Small intestine (tissue), 7 donors: ENCODE measurements around the gene SAMD11. TPM values are rescaled to one million over a fixed set of nuclear protein-coding genes. Genes with fewer than 3 reads are reported as not detected.

Experiments used
- DNase-seq, 2 donors: peaks; one replicate each; pipeline versions ENCODE4 v3.0.0 to v3.0.0-alpha.2; 2013
- FAIRE-seq: peaks from 2 replicates; lab custom pipeline; 2012; peaks lifted over from hg19 to GRCh38; lab: Jason Lieb, UNC
- H3K27ac ChIP-seq, 3 donors: one replicate each; pipeline ENCODE4 v1.5.1; 2013; ENCODE audit warnings: low read length in 2 of 3, mild to moderate bottlenecking in 2 of 3, control low read depth in 1 of 3, inconsistent platforms in 1 of 3, low read depth in 1 of 3, moderate library complexity in 1 of 3
- H3K27me3 ChIP-seq, 3 donors: one replicate each; pipeline ENCODE4 v1.6.1; 2013; ENCODE audit warnings: low read length in 3 of 3, inconsistent platforms in 1 of 3; ENCODE audit not compliant: control insufficient read depth in 3 of 3, insufficient read depth in 3 of 3
- H3K36me3 ChIP-seq, 3 donors: one replicate each; pipeline ENCODE4 v1.6.1; 2013; ENCODE audit warnings: low read length in 3 of 3, inconsistent platforms in 1 of 3, low read depth in 1 of 3, mild to moderate bottlenecking in 1 of 3, moderate library complexity in 1 of 3; ENCODE audit not compliant: control insufficient read depth in 3 of 3, insufficient read depth in 2 of 3
- H3K4me1 ChIP-seq, 3 donors: one replicate each; pipeline ENCODE4 v1.6.1; 2013; ENCODE audit warnings: low read length in 2 of 3, inconsistent platforms in 1 of 3, low read depth in 1 of 3, mild to moderate bottlenecking in 1 of 3, moderate library complexity in 1 of 3; ENCODE audit not compliant: control insufficient read depth in 3 of 3, insufficient read depth in 2 of 3
- H3K4me3 ChIP-seq, 3 donors: one replicate each; pipeline ENCODE4 v1.5.1; 2013; ENCODE audit warnings: low read length in 3 of 3, control low read depth in 1 of 3, inconsistent platforms in 1 of 3, low read depth in 1 of 3, mild to moderate bottlenecking in 1 of 3, moderate library complexity in 1 of 3
- H3K9me3 ChIP-seq, 2 donors: one replicate each; pipeline ENCODE4 v1.6.1; 2013; ENCODE audit warnings: low read depth in 1 of 2, low read length in 1 of 2; ENCODE audit not compliant: control insufficient read depth in 2 of 2, insufficient read depth in 1 of 2
- WGBS, 3 donors: extraction: QIAGEN DNeasy Blood & Tissue Kit; methylation state at CpG; one replicate each; pipeline ENCODE4 v1.1.7; 2013; 5-methylcytosine and 5-hydroxymethylcytosine counted together
- polyA plus RNA-seq, 4 donors: library from polyadenylated mRNA; stranded (reverse) in 3 of 4; unstranded in 1 of 4; fragments of 200-250 nt in 3 of 4; fragments of 120-200 nt in 1 of 4; gene quantifications; one replicate each; pipeline versions ENCODE4 v1.2.1 to v1.2.3, GENCODE V29; 2013
- donor health status: healthy with polysubstance abuse.
- donor health status: control.
- donor health status: control.
- donor health status: Bipolar disorder and iron deficiency.
- donor health status: healthy.

SAMD11 gene
- polyA plus RNA-seq, 4 donors: 0.89 to 13.6 (median 6.8) TPM

GRCh38 chr1:950268-950667 is 26.5 kb downstream of the SAMD11 start:
- H3K27ac ChIP-seq: no peak overlapping the region
- no peak for DNase-seq
- H3K36me3 ChIP-seq: peaks cover 5 to 100% (median 22%) of the 10 kb centered on the region in 3 donors
- FAIRE-seq: no peak
- WGBS, 3 donors: 82 to 94% (median 93%) methylated on average over 9 of the region's 9 CpGs
- H3K4me3 ChIP-seq: no peak overlapping the region
- H3K9me3 ChIP-seq: no peaks in the 10 kb centered on the region
- no peaks in the 10 kb centered on the region for H3K27me3 ChIP-seq
- no peaks in the 10 kb centered on the region for H3K4me1 ChIP-seq

GRCh38 chr1:950881-951280 is 27.2 kb downstream of the SAMD11 start:
- DNase-seq (no peak), FAIRE-seq (no peak)
- Histone ChIP-seq H3K4me1 (no peaks in the 10 kb centered on the region), H3K4me3 (no peak overlapping the region), H3K9me3 (no peaks in the 10 kb centered on the region), H3K27ac (no peak overlapping the region), H3K36me3 (peaks cover 5 to 100% (median 23%) of the 10 kb centered on the region in 3 donors), H3K27me3 (no peaks in the 10 kb centered on the region)
- WGBS, 3 donors: 92 to 98% (median 96%) methylated on average over 22 to 23 of the region's 23 CpGs

DNA sequence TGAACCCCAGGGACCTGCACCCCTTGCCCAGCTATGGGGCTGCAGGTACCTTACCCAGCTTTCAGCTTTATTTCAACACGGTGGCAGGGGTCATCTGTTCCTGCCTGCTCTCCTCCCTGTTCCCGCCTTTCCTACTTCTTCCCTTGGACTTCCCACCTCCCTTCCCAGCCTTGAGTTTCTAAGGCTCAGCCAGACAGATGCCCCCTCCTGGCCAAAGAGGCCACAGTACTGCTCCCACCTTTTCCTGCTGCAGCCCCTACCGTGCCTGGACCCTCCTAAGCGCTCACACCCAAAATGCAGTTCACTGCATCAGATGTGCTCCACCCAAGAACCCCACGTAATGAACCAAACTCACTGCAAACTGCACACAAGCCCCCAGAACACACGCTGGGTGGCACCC is 27.6 kb downstream of the SAMD11 start:
- 79 to 85% (median 82%) methylated on average over 6 of the region's 6 CpGs for WGBS, 3 donors

DNA sequence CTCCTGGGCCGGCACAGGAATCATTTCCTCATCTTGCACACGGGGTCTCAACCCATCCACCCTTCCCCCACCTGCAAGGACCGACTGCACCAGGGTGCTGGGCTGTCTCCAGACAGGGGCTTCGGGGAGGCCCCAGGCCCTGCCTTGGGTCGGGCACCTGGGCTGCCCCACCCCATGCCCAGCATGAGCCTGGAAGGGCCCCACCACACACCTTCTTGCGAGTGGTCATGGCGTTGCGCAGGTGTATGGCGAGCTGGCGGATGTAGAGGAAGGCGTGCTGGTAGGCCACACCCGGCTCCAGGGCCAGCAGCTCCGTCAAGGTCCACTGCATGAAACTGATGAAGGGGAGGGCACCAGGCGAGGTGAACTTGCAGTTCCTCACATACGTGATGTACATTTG is 28.5 kb downstream of the SAMD11 start:
- Histone ChIP-seq H3K4me3 (no peak overlapping the region), H3K27me3 (no peaks in the 10 kb centered on the region), H3K4me1 (no peaks in the 10 kb centered on the region), H3K36me3 (peaks cover 6 to 100% (median 26%) of the 10 kb centered on the region in 3 donors), H3K27ac (no peak overlapping the region), H3K9me3 (no peaks in the 10 kb centered on the region)
- FAIRE-seq: no peak
- no peak for DNase-seq
- 90 to 93% (median 93%) methylated on average over 13 to 15 of the region's 15 CpGs for WGBS, 3 donors

More for the DNA sequence above, 27.6 kb downstream of the SAMD11 start:
- FAIRE-seq (no peak), DNase-seq (no peak)
- Histone ChIP-seq H3K4me3 (no peak overlapping the region), H3K36me3 (peaks cover 5 to 100% (median 26%) of the 10 kb centered on the region in 3 donors), H3K9me3 (no peaks in the 10 kb centered on the region), H3K4me1 (no peaks in the 10 kb centered on the region), H3K27ac (no peak overlapping the region), H3K27me3 (no peaks in the 10 kb centered on the region)

GRCh38 chr1:952603-953002 is 28.9 kb downstream of the SAMD11 start:
- no peak for FAIRE-seq
- Histone ChIP-seq H3K4me1 (peaks cover 0 to 2% (median 2%) of the 10 kb centered on the region in 3 donors), H3K4me3 (no peak overlapping the region), H3K9me3 (no peaks in the 10 kb centered on the region), H3K27me3 (no peaks in the 10 kb centered on the region), H3K36me3 (peaks cover 6 to 100% (median 23%) of the 10 kb centered on the region in 3 donors), H3K27ac (no peak overlapping the region)
- 81 to 85% (median 84%) methylated on average over 6 to 7 of the region's 7 CpGs for WGBS, 3 donors
- DNase-seq: no peak

- WGBS, 3 donors: 91 to 93% (median 92%) methylated on average over 32 of the region's 32 CpGs
- FAIRE-seq: no peak
- Histone ChIP-seq H3K4me3 (no peak overlapping the region), H3K9me3 (no peaks in the 10 kb centered on the region), H3K4me1 (peaks cover 0 to 5% (median 4%) of the 10 kb centered on the region in 3 donors), H3K27ac (no peak overlapping the region), H3K36me3 (peaks cover 6 to 90% (median 19%) of the 10 kb centered on the region in 3 donors), H3K27me3 (no peaks in the 10 kb centered on the region)
- DNase-seq: no peak
Observed at GRCh38 chr1:953524-954320, 30.0 kb downstream of the SAMD11 start.

- no peak overlapping the region for H3K27ac ChIP-seq
- peaks cover 6 to 78% (median 19%) of the 10 kb centered on the region in 3 donors for H3K36me3 ChIP-seq
- 84 to 91% (median 90%) methylated on average over 13 of the region's 13 CpGs for WGBS, 3 donors
- no peak overlapping the region for H3K4me3 ChIP-seq
- FAIRE-seq: no peak
- DNase-seq: no peak
- H3K27me3 ChIP-seq: peaks cover 0 to under 1% (median 0%) of the 10 kb centered on the region in 3 donors
- no peaks in the 10 kb centered on the region for H3K9me3 ChIP-seq
- H3K4me1 ChIP-seq: peaks cover under 1 to 5% (median 4%) of the 10 kb centered on the region in 3 donors
Observed at GRCh38 chr1:954927-955326, 31.2 kb downstream of the SAMD11 start.

DNA sequence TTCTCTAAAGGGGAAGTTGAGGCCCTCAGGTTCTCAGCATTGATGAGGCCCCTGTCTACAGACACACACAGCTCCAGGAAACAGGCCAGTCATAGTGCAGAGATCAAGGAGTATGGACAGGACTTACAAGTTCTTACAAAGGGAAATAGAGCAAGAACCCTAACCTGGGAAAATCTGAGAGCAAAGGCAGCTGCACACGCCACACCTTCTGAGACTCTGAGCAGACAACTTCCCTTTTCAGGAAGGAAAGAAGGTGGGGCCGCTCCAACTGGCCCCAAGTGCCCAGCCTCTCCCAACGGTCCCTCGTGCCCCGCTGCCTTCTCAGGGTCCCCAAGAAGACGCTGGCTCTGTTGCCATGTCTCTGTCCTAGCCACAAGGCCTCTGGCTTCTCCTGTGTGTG is 31.8 kb downstream of the SAMD11 start:
- Histone ChIP-seq H3K9me3 (no peaks in the 10 kb centered on the region), H3K36me3 (peaks cover 6 to 73% (median 19%) of the 10 kb centered on the region in 3 donors), H3K27ac (no peak overlapping the region), H3K27me3 (peaks cover 0 to 4% (median 0%) of the 10 kb centered on the region in 3 donors), H3K4me3 (no peak overlapping the region), H3K4me1 (peaks cover 2 to 9% (median 4%) of the 10 kb centered on the region in 3 donors)
- no peak for DNase-seq
- FAIRE-seq: no peak
- WGBS, 3 donors: 77 to 89% (median 78%) methylated on average over 6 of the region's 6 CpGs
